Endothelial cell of umbilical vein (primary cell): Measurements from ENCODE around the gene COL15A1. TPM values are rescaled to one million over a fixed set of nuclear protein-coding genes. Genes with fewer than 3 reads are reported as not detected.

Experiments used
- BruUV-seq: library from RNA; stranded (reverse); fragments of 400-500 nt; replicated peaks from 2 replicates; lab custom pipeline; 2021; lab: Mats Ljungman, UMichigan
- CTCF ChIA-PET: fragments of 300-600, 350-600 bp; sonication (Branson Sonifier 250); formaldehyde crosslinking; loops from one replicate; lab custom pipeline; 2021; ENCODE audit warnings: antibody characterized with exemption, inconsistent platforms; lab: Charles Lee
- POLR2A ChIA-PET: fragments of 300-600, 350-600 bp; sonication (Branson Sonifier 250); formaldehyde crosslinking; loops from one replicate; lab custom pipeline; 2021; ENCODE audit warnings: antibody characterized with exemption, inconsistent platforms; lab: Charles Lee
- DNase-seq: peaks from one replicate; pipeline ENCODE4 v3.0.0-alpha.2; 2011; ENCODE audit warnings: low read depth, low spot score
- FAIRE-seq: peaks from 2 replicates; lab custom pipeline; 2011; peaks lifted over from hg19 to GRCh38; lab: Jason Lieb, UNC
- H2AFZ ChIP-seq: 2 replicates; pipeline ENCODE4 v1.6.0; 2012; ENCODE audit warnings: low read depth, low read length, control low read depth, inconsistent platforms
- H3K27ac ChIP-seq: 2 replicates; pipeline ENCODE4 v1.5.1; 2011; ENCODE audit warnings: low read depth, mild to moderate bottlenecking, control low read depth, low read length, moderate library complexity; ENCODE audit not compliant: insufficient read depth
- H3K27me3 ChIP-seq, 2 experiments: 2 replicates each; pipeline versions ENCODE4 v1.6.0 to v1.6.1; 2011; ENCODE audit warnings: low read length in 2 of 2, mixed read lengths in 1 of 2; ENCODE audit not compliant: control insufficient read depth in 2 of 2, insufficient read depth in 2 of 2
- H3K36me3 ChIP-seq, 2 experiments: 2 replicates in 1 of 2; 3 replicates in 1 of 2; pipeline ENCODE4 v1.5.1; 2011; ENCODE audit warnings: low read length in 2 of 2, mild to moderate bottlenecking in 1 of 2, moderate library complexity in 1 of 2; ENCODE audit not compliant: control insufficient read depth in 2 of 2, insufficient read depth in 2 of 2; ENCODE audit errors: extremely low read depth in 1 of 2
- H3K4me1 ChIP-seq: 3 replicates; pipeline ENCODE4 v1.5.1; 2011; ENCODE audit warnings: mild to moderate bottlenecking, low read length; ENCODE audit not compliant: control insufficient read depth, insufficient read depth; ENCODE audit errors: extremely low read depth
- H3K4me2 ChIP-seq: 2 replicates; pipeline ENCODE4 v1.6.1; 2011; ENCODE audit warnings: low read length, control low read depth, mixed read lengths; ENCODE audit not compliant: insufficient read depth
- H3K4me3 ChIP-seq, 3 experiments: fragments of 200-600 bp in 1 of 3; sonication (generic), shearing (Covaris generic) in 1 of 3; replicated peaks in 1 of 3; 2 replicates each; pipeline ENCODE4 v1.5.1; 2011 to 2016; ENCODE audit warnings: control low read depth in 3 of 3, low read length in 3 of 3, mild to moderate bottlenecking in 2 of 3, inconsistent platforms in 1 of 3, low read depth in 1 of 3, moderate library complexity in 1 of 3; ENCODE audit not compliant: insufficient read depth in 1 of 3
- H3K79me2 ChIP-seq: 2 replicates; pipeline ENCODE4 v1.6.0; 2012; ENCODE audit warnings: low read length, inconsistent platforms; ENCODE audit not compliant: control insufficient read depth, insufficient read depth
- H3K9ac ChIP-seq: replicated peaks from 2 replicates; pipeline ENCODE3; 2011; ENCODE audit warnings: low read length, control low read depth; ENCODE audit not compliant: insufficient read depth; ENCODE audit errors: extremely low read depth
- H3K9me1 ChIP-seq: replicated peaks from 3 replicates; pipeline ENCODE4 v1.6.0; 2011; ENCODE audit warnings: mild to moderate bottlenecking, low read length; ENCODE audit not compliant: control insufficient read depth, insufficient read depth; ENCODE audit errors: extremely low read depth
- H3K9me3 ChIP-seq: replicated peaks from 2 replicates; pipeline ENCODE4 v1.5.1; 2012; ENCODE audit warnings: low read length, inconsistent platforms; ENCODE audit not compliant: control insufficient read depth, insufficient read depth
- H4K20me1 ChIP-seq: replicated peaks from 2 replicates; pipeline ENCODE3; 2011; ENCODE audit warnings: mild to moderate bottlenecking, low read length; ENCODE audit not compliant: control insufficient read depth, insufficient read depth; ENCODE audit errors: extremely low read depth
- CTCF ChIP-seq, 2 donors: IDR thresholded peaks; 1 replicate in 1 of 2; 2 replicates in 1 of 2; pipeline ENCODE4 v1.5.1; 2011; ENCODE audit warnings: low read length in 2 of 2, mild to moderate bottlenecking in 2 of 2, moderate library complexity in 2 of 2, control low read depth in 1 of 2, inconsistent platforms in 1 of 2, low read depth in 1 of 2; ENCODE audit not compliant: insufficient read depth in 1 of 2; ENCODE audit errors: extremely low read depth in 1 of 2
- MAX ChIP-seq: IDR thresholded peaks from 2 replicates; pipeline ENCODE4 v1.6.1; 2011; ENCODE audit not compliant: insufficient read depth, insufficient read length
- MYC ChIP-seq: IDR thresholded peaks from one replicate; pipeline ENCODE4 v1.6.1; 2011; ENCODE audit warnings: mild to moderate bottlenecking, low read depth, low read length
- POLR2AphosphoS5 ChIP-seq: IDR thresholded peaks from 2 replicates; pipeline ENCODE4 v1.6.1; 2012; ENCODE audit warnings: low read depth, mild to moderate bottlenecking, control low read depth, low read length, moderate library complexity; ENCODE audit not compliant: insufficient read depth
- dilution Hi-C: fragments of 300-500 bp; cut with MboI; formaldehyde crosslinking; loops from one replicate; pipeline ENCODE4 v1.15.0; 2019; ENCODE audit warnings: low sequenced_read_pairs; ENCODE audit not compliant: extremely low pct_ligation_motif_present
- intact Hi-C: fragments of 100-400 bp; cut with micrococcal nuclease; formaldehyde crosslinking; loops from one replicate; pipeline ENCODE4 v1.10.0; 2022
- polyA plus RNA-seq, 4 experiments: library from polyadenylated mRNA; depleted of rRNA in 3 of 4; stranded (reverse) in 3 of 4; unstranded in 1 of 4; fragments of >200 nt; gene quantifications; 2 replicates each; pipeline versions ENCODE4 v1.2.1 to v1.2.3, GENCODE V29; 2011 to 2012; ENCODE audit warnings: missing spikeins in 1 of 4
- total RNA-seq: library from RNA; stranded (reverse); gene quantifications from 2 replicates; pipeline ENCODE4 v1.2.3, GENCODE V29; 2021

Gene COL15A1
- total and polyA plus RNA-seq, 2 donors (not counting 3 experiments of a cell fraction or from before 2014, with no cell fraction given), result not detected

GRCh38 chr9:98905015-98905414, 38.7 kb upstream of the COL15A1 start:
- intact Hi-C loops, result no loop called here

More at GRCh38 chr9:98905015-98905414, 38.7 kb upstream of the COL15A1 start:
- Histone ChIP-seq H3K9me1 (no peaks in the 10 kb centered on the region), H3K27ac (no peak overlapping the region), H3K9ac (no peak overlapping the region), H3K4me2 (no peak overlapping the region), H3K9me3 (no peaks in the 10 kb centered on the region), H3K36me3 (no peaks in the 10 kb centered on the region), H3K27me3 (peaks cover 0 to 2% of the 10 kb centered on the region in 2 experiments), H3K4me1 (no peaks in the 10 kb centered on the region), H3K79me2 (no peaks in the 10 kb centered on the region), H4K20me1 (no peaks in the 10 kb centered on the region), H2AFZ (no peak overlapping the region), H3K4me3 (no peak overlapping the region)
- CTCF ChIA-PET, result interaction anchor here (1.1 kb wide), 1 partner anchor 57 kb away, joined by 4 read pairs; no protein-coding TSS in a partner anchor
- TF ChIP-seq MAX, result no peak
- TF ChIP-seq POLR2AphosphoS5, result no peak
- TF ChIP-seq CTCF (IDR thresholded peaks at IDR 0.05; ENCODE audit: extremely low read depth in 1 of 2, insufficient read depth in 1 of 2, low read depth in 1 of 2, low read length in 2 of 2), result no peak
- no peak for TF ChIP-seq MYC
- DNase-seq (no peak), FAIRE-seq (no peak)
- dilution Hi-C loops, result no loop called here
- no TSS peak for BruUV-seq
- POLR2A ChIA-PET, result no interaction called here
